ENCODE data around the gene TBL1X.

- TF ChIP-seq EZH2 (IDR thresholded peaks at IDR 0.05; ENCODE audit: low read depth, unreplicated experiment) (no peak), ETS1 (IDR thresholded peaks at IDR 0.05) (no peak), NANOG (IDR thresholded peaks at IDR 0.05; ENCODE audit: borderline replicate concordance) (no peak), CTCF (conservative IDR thresholded peaks at IDR 0.05; ENCODE audit: low read depth in 2 of 2) (no peak), POLR2AphosphoS5 (IDR thresholded peaks at IDR 0.05; ENCODE audit: low read depth) (no peak), REST (IDR thresholded peaks at IDR 0.05; ENCODE audit: unreplicated experiment) (no peak)
Observed at GRCh38 chrX:9532349-9532748, 67.5 kb downstream of the TBL1X start.

Measured in GM23338 (cell line).